ENCODE results near the gene SLC29A2. TPM values are rescaled to one million over a fixed set of nuclear protein-coding genes. Genes with fewer than 3 reads are reported as not detected.
"Not testable (repeated sequence)": the region's sequence is repeated elsewhere in the genome, so short reads cannot be mapped to it uniquely, and the experiment has no call there.

SLC29A2 gene
- total RNA-seq, 4 donors from 2014 or later, result 1.5 to 5.4 (median 2.4) TPM

- H3K27ac ChIP-seq, result peak overlapping the region in 1 of 4 donors; percentile 41
Observed at GRCh38 chr11:66386171-66387069, 14.9 kb upstream of the SLC29A2 start.

GRCh38 chr11:66384316-66384715 is 12.8 kb upstream of the SLC29A2 start:
- H3K27me3 ChIP-seq, result peaks cover 0 to 17% of the 10 kb centered on the region in 2 donors
- not testable (repeated sequence) for H3K4me1 ChIP-seq; H3K36me3 ChIP-seq; DNase-seq (ENCODE audit: low spot score in 2 of 2); H3K4me3 ChIP-seq; H3K27ac ChIP-seq; H3K9me3 ChIP-seq
- 84 to 87% methylated on average over 13 of the region's 13 CpGs for WGBS, 2 donors

More at GRCh38 chr11:66386171-66387069, 14.9 kb upstream of the SLC29A2 start:
- peak; percentile 80 to 92 for DNase-seq (ENCODE audit: low spot score in 2 of 2)
- H3K27me3 ChIP-seq, result peaks cover 0 to 16% of the 10 kb centered on the region in 2 donors
- peaks cover 0 to 9% (median 0%) of the 10 kb centered on the region in 4 donors for H3K4me1 ChIP-seq
- TF ChIP-seq EP300 (IDR thresholded peaks at IDR 0.05) (no peak), CTCF (IDR thresholded peaks at IDR 0.05) (peak; percentile 70 to 97 (median 89))
- WGBS, 2 donors, result 10% methylated on average over 20 of the region's 20 CpGs
- no peaks in the 10 kb centered on the region for H3K36me3 ChIP-seq
- H3K4me3 ChIP-seq, result peak overlapping the region in 2 of 4 donors; percentile 9 to 40
- no peaks in the 10 kb centered on the region for H3K9me3 ChIP-seq

GRCh38 chr11:66380264-66380663 is 8.7 kb upstream of the SLC29A2 start:
- not testable (repeated sequence) for H3K4me3 ChIP-seq; H3K36me3 ChIP-seq; DNase-seq (ENCODE audit: low spot score in 2 of 2); H3K4me1 ChIP-seq; H3K27ac ChIP-seq; H3K9me3 ChIP-seq
- 18 to 24% methylated on average over 7 of the region's 7 CpGs for WGBS, 2 donors
- H3K27me3 ChIP-seq, result peaks cover 0 to 32% of the 10 kb centered on the region in 2 donors

- not testable (repeated sequence) for H3K27ac ChIP-seq; H3K9me3 ChIP-seq; H3K36me3 ChIP-seq; H3K4me3 ChIP-seq; DNase-seq (ENCODE audit: low spot score in 2 of 2)
- 77 to 78% methylated on average over 9 of the region's 9 CpGs for WGBS, 2 donors
- Histone ChIP-seq H3K27me3 (peaks cover 0 to 77% of the 10 kb centered on the region in 2 donors), H3K4me1 (peaks cover 0 to 21% (median 7%) of the 10 kb centered on the region in 4 donors)
Observed at GRCh38 chr11:66373690-66374287, 2.2 kb upstream of the SLC29A2 start.

GRCh38 chr11:66373265-66373664 is 1.7 kb upstream of the SLC29A2 start:
- H3K4me1 ChIP-seq, result peaks cover 0 to 21% (median 7%) of the 10 kb centered on the region in 4 donors
- no peaks in the 10 kb centered on the region for H3K9me3 ChIP-seq
- H3K27me3 ChIP-seq, result peaks cover 0 to 78% of the 10 kb centered on the region in 2 donors
- no peaks in the 10 kb centered on the region for H3K36me3 ChIP-seq
- no peak overlapping the region for H3K27ac ChIP-seq
- TF ChIP-seq EP300 (IDR thresholded peaks at IDR 0.05) (no peak), CTCF (IDR thresholded peaks at IDR 0.05) (no peak), POLR2A (IDR thresholded peaks at IDR 0.05) (no peak)
- 53 to 67% methylated on average over 5 of the region's 5 CpGs for WGBS, 2 donors
- DNase-seq (ENCODE audit: low spot score in 2 of 2), result no peak
- no peak overlapping the region for H3K4me3 ChIP-seq

- DNase-seq (ENCODE audit: low spot score in 2 of 2), result no peak
- TF ChIP-seq CTCF (IDR thresholded peaks at IDR 0.05) (no peak), POLR2A (IDR thresholded peaks at IDR 0.05) (no peak), EP300 (IDR thresholded peaks at IDR 0.05) (no peak)
- no peak overlapping the region for H3K27ac ChIP-seq
- WGBS, 2 donors, result 87% methylated on average over 21 to 25 of the region's 25 CpGs
- H3K9me3 ChIP-seq, result no peaks in the 10 kb centered on the region
- H3K4me1 ChIP-seq, result peaks cover 0 to 21% (median 7%) of the 10 kb centered on the region in 4 donors
- no peak overlapping the region for H3K4me3 ChIP-seq
- no peaks in the 10 kb centered on the region for H3K36me3 ChIP-seq
- peaks cover 0 to 55% of the 10 kb centered on the region in 2 donors for H3K27me3 ChIP-seq
Observed at GRCh38 chr11:66369073-66369894, 2.3 kb downstream of the SLC29A2 start.

All from tibial nerve (tissue), 4 donors.